BLaER1 treated with 17β-estradiol and CSF1 and Interleukin-3, amounts not matched to agents 10 nM and 100 nM (cell line): ENCODE data around the gene AP5B1.

Source experiments
- H3K27ac ChIP-seq, 11 experiments: shearing (Covaris generic); formaldehyde crosslinking; 2 replicates each; pipeline ENCODE4 v1.8.1; 2022
- H3K27me3 ChIP-seq, 11 experiments: shearing (Covaris generic); formaldehyde crosslinking; 2 replicates each; pipeline ENCODE4 v1.8.1; 2022
- H3K36me3 ChIP-seq, 11 experiments: shearing (Covaris generic); formaldehyde crosslinking; 2 replicates each; pipeline ENCODE4 v1.8.1; 2022
- H3K4me1 ChIP-seq, 10 experiments: shearing (Covaris generic); formaldehyde crosslinking; 2 replicates each; pipeline ENCODE4 v1.8.1; 2022
- H3K4me2 ChIP-seq, 11 experiments: shearing (Covaris generic); formaldehyde crosslinking; 2 replicates each; pipeline ENCODE4 v1.8.1; 2022
- H3K4me3 ChIP-seq, 10 experiments: shearing (Covaris generic); formaldehyde crosslinking; 2 replicates each; pipeline ENCODE4 v1.8.1; 2022
- H3K9ac ChIP-seq, 11 experiments: shearing (Covaris generic); formaldehyde crosslinking; 2 replicates each; pipeline ENCODE4 v1.8.1; 2022
- H3K9me3 ChIP-seq, 11 experiments: shearing (Covaris generic); formaldehyde crosslinking; replicated peaks in 1 of 11; 2 replicates each; pipeline ENCODE4 v1.8.1; 2022
- H4K20me1 ChIP-seq, 11 experiments: shearing (Covaris generic); formaldehyde crosslinking; 2 replicates each; pipeline ENCODE4 v1.8.1; 2022
- Cebpa-rat ChIP-seq, 11 experiments: shearing (Covaris generic); IDR thresholded peaks; 2 replicates each; pipeline ENCODE4 v1.8.1; 2022

AP5B1 gene

GRCh38 chr11:65789230-65790103 lies 8.7 kb upstream of the AP5B1 start:
- Histone ChIP-seq H3K27me3 (peaks cover 53 to 86% (median 63%) of the 10 kb centered on the region in 11 experiments), H4K20me1 (peaks cover 0 to 32% (median 19%) of the 10 kb centered on the region in 11 experiments; a peak in 15 of 22 replicates), H3K4me1 (peaks cover 37 to 65% (median 57%) of the 10 kb centered on the region in 10 experiments), H3K9ac (no peak overlapping the region), H3K4me2 (peak overlapping the region in 9 of 11 experiments; percentile 4 to 99 (median 93); a peak in 15 of 22 replicates), H3K4me3 (no peak overlapping the region; a peak in 1 of 20 replicates), H3K9me3 (no peaks in the 10 kb centered on the region), H3K36me3 (no peaks in the 10 kb centered on the region), H3K27ac (no peak overlapping the region)
- no peak for TF ChIP-seq Cebpa-rat (IDR thresholded peaks at IDR 0.05)

- H3K9ac ChIP-seq, result no peak overlapping the region
- no peak for TF ChIP-seq Cebpa-rat (IDR thresholded peaks at IDR 0.05)
- peak overlapping the region in 1 of 10 experiments; percentile 59; a peak in 4 of 20 replicates for H3K4me3 ChIP-seq
- no peaks in the 10 kb centered on the region for H3K9me3 ChIP-seq
- no peak overlapping the region for H3K27ac ChIP-seq
- peak overlapping the region in 10 of 11 experiments; percentile 84 to 99 (median 92); a peak in 18 of 22 replicates for H3K4me2 ChIP-seq
- H4K20me1 ChIP-seq, result peaks cover 0 to 35% (median 19%) of the 10 kb centered on the region in 11 experiments; a peak in 15 of 22 replicates
- peaks cover 37 to 65% (median 57%) of the 10 kb centered on the region in 10 experiments for H3K4me1 ChIP-seq
- H3K36me3 ChIP-seq, result no peaks in the 10 kb centered on the region
- H3K27me3 ChIP-seq, result peaks cover 59 to 90% (median 69%) of the 10 kb centered on the region in 11 experiments
These were observed 8.0 kb upstream of the AP5B1 start for GRCh38 chr11:65788821-65789220.

DNA sequence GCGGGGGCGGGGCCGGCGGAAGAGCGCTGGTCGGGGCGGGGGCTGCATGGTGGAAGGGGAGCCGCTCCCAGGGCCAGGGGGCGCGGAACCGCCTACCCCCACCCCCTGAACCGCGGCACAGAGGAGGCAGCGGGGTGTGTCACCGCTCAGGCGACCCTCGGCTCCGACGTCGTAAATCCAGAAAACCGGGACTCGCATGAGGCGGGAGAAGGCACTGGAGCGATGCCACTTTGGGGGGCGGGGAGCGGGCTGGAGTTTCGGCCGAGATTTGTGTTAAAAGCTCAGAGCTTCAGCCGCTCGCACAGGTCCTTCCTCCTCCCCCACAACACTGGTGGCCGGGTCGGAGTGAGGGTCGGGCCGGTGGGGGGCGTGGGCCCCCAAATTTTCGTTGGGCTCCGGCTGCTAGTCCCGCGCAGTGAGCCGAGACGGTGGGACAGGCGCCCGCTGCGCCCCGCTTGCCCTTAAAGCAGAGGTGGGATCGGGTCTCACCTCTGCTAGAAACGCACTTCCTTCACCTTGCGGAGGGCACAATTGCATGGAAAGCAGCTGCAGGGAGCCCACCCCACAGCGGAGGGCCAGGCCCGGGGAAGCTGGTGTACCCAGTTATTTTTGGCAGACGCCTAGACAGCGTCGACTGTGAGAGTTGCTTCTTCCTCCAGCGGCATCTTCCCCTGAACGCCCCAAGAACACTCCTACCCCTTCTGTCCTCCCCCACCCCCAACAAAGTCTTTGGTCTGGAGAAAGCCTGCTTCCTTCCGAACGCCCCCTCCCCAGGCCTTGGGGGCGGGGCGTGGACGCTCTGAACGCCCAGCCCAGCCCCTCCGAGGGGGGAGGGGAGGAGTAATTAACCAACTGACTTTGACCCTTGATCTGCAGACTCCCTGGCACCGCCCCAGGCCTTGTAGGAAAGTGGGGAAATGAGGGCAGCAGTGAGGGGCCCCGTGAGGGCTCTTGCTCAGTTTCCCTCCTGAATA lies 7.2 kb upstream of the AP5B1 start:
- Histone ChIP-seq H3K4me1 (peaks cover 37 to 65% (median 57%) of the 10 kb centered on the region in 10 experiments), H4K20me1 (peaks cover 0 to 35% (median 19%) of the 10 kb centered on the region in 11 experiments; a peak in 15 of 22 replicates), H3K9ac (peak overlapping the region in 7 of 11 experiments; percentile 14 to 58 (median 45); a peak in 8 of 22 replicates), H3K36me3 (no peaks in the 10 kb centered on the region), H3K4me3 (peak overlapping the region; percentile 40 to 67 (median 51)), H3K9me3 (no peaks in the 10 kb centered on the region), H3K27ac (no peak overlapping the region), H3K4me2 (peak overlapping the region; percentile 84 to 99 (median 93)), H3K27me3 (peaks cover 68 to 90% (median 78%) of the 10 kb centered on the region in 11 experiments)
- TF ChIP-seq Cebpa-rat (IDR thresholded peaks at IDR 0.05), result no peak

GRCh38 chr11:65786786-65787636 lies 6.2 kb upstream of the AP5B1 start, which contains the start of gene OVOL1:
OVOL1 (plus strand) TSS chr11:65787063; CDS start chr11:65787374, 311 bp downstream.
- TF ChIP-seq Cebpa-rat (IDR thresholded peaks at IDR 0.05), result no peak
- peak within 1 kb of the TSS; percentile 84 to 99 (median 94) for H3K4me2 ChIP-seq
- peaks cover 0 to 35% (median 19%) of the 10 kb centered on the region in 11 experiments; a peak in 15 of 22 replicates for H4K20me1 ChIP-seq
- H3K9me3 ChIP-seq, result no peaks in the 10 kb centered on the region
- peaks cover 75 to 91% (median 87%) of the 10 kb centered on the region in 11 experiments for H3K27me3 ChIP-seq
- peak within 1 kb of the TSS in 8 of 11 experiments; percentile 35 to 62 (median 57); a peak in 14 of 22 replicates for H3K9ac ChIP-seq
- peak within 1 kb of the TSS; percentile 40 to 67 (median 55) for H3K4me3 ChIP-seq
- no peak within 1 kb of the TSS for H3K27ac ChIP-seq
- H3K36me3 ChIP-seq, result no peaks in the 10 kb centered on the region
- H3K4me1 ChIP-seq, result peaks cover 32 to 58% (median 54%) of the 10 kb centered on the region in 10 experiments

- H3K4me2 ChIP-seq, result peak overlapping the region; percentile 65 to 99 (median 79)
- H3K9ac ChIP-seq, result peak overlapping the region in 1 of 11 experiments; percentile 19; a peak in 3 of 22 replicates
- peaks cover 83 to 99% (median 93%) of the 10 kb centered on the region in 11 experiments for H3K27me3 ChIP-seq
- H3K27ac ChIP-seq, result no peak overlapping the region
- H3K4me1 ChIP-seq, result peaks cover 24 to 58% (median 54%) of the 10 kb centered on the region in 10 experiments
- H3K36me3 ChIP-seq, result no peaks in the 10 kb centered on the region
- peaks cover 0 to 35% (median 19%) of the 10 kb centered on the region in 11 experiments; a peak in 15 of 22 replicates for H4K20me1 ChIP-seq
- peak overlapping the region; percentile 24 to 66 (median 36); a peak in 13 of 20 replicates for H3K4me3 ChIP-seq
- no peak for TF ChIP-seq Cebpa-rat (IDR thresholded peaks at IDR 0.05)
- no peaks in the 10 kb centered on the region for H3K9me3 ChIP-seq
These were observed 5.4 kb upstream of the AP5B1 start for GRCh38 chr11:65786008-65786785.

DNA sequence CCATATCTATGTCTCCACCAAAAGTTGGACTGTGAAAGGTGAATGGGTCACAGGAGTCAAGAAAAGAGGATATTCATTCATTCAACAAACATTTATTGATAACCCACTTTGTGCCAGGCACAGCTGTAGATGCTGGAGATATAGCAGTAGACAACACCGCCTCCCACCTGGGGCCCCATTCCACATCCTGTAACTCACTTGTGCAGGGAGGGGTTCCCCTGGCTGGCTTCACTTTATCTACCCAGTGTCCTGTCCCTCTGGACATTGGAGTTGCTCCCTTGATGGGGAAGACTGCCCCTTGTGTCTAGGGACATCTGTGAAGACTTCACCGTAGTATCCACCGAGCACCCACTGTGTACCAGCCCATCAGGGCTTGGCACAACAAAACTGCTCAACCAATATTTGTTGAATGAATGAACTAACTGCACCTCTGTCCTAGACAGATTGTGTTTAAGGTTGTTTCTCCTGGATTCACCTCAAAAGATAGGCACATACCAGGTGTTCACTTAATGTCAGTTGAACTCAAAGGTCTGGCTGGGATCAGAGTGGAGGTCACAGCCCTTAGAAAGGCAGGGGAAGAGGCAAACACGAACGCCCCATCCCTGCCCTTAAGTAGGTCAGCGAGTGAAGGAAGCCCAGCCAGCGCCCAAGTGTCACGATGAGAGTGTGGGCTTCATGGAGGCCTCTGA lies 4.7 kb upstream of the AP5B1 start:
- Histone ChIP-seq H3K27me3 (peaks cover 83 to 94% (median 89%) of the 10 kb centered on the region in 11 experiments), H3K4me3 (0 out of 20 replicates have a peak overlapping the region, but pooled peaks of 1 of the 10 experiments have one; percentile 66), H3K9me3 (no peaks in the 10 kb centered on the region), H4K20me1 (peaks cover 0 to 35% (median 19%) of the 10 kb centered on the region in 11 experiments; a peak in 15 of 22 replicates), H3K4me1 (peaks cover 17 to 52% (median 48%) of the 10 kb centered on the region in 10 experiments), H3K27ac (no peak overlapping the region), H3K9ac (no peak overlapping the region), H3K36me3 (no peaks in the 10 kb centered on the region), H3K4me2 (0 out of 22 replicates have a peak overlapping the region, but pooled peaks of 1 of the 11 experiments have one; percentile 79)
- no peak for TF ChIP-seq Cebpa-rat (IDR thresholded peaks at IDR 0.05)
